Bronchial epithelial cell (primary cell): ENCODE data around the gene GNAS. TPM values are rescaled to one million over a fixed set of nuclear protein-coding genes. Genes with fewer than 3 reads are reported as not detected.
A peak's percentile ranks its signal among the peaks of the same experiment; 100 is the strongest.

Experiments
- DNase-seq: peaks from one replicate; pipeline ENCODE4 v3.0.0-alpha.2; 2010; ENCODE audit warnings: low read depth
- FAIRE-seq: peaks from 2 replicates; lab custom pipeline; 2011; peaks lifted over from hg19 to GRCh38; lab: Jason Lieb, UNC
- H3K27me3 ChIP-seq: 2 replicates; pipeline ENCODE4 v1.5.1; 2011; ENCODE audit warnings: low read length; ENCODE audit not compliant: control insufficient read depth, insufficient read depth
- H3K36me3 ChIP-seq: 2 replicates; pipeline ENCODE4 v1.5.1; 2011; ENCODE audit warnings: low read length; ENCODE audit not compliant: control insufficient read depth, insufficient read depth
- H3K4me3 ChIP-seq: 2 replicates; pipeline ENCODE4 v1.5.1; 2011; ENCODE audit warnings: mild to moderate bottlenecking, low read depth, low read length, control low read depth
- total RNA-seq: library from RNA; depleted of rRNA; stranded (reverse); fragments of >200 nt; gene quantifications from 2 replicates; pipeline ENCODE4 v1.2.1, GENCODE V29; 2014
- TF ChIP-seq, protein P1 (sequence below): IDR thresholded peaks from 2 replicates; pipeline ENCODE4 v1.5.1; 2011; ENCODE audit warnings: mild to moderate bottlenecking, moderate library complexity, low read length, control low read depth, inconsistent platforms; ENCODE audit not compliant: insufficient read depth, severe bottlenecking

The GNAS gene
- total RNA-seq, 1 donor from 2014 or later: 279 TPM

DNA sequence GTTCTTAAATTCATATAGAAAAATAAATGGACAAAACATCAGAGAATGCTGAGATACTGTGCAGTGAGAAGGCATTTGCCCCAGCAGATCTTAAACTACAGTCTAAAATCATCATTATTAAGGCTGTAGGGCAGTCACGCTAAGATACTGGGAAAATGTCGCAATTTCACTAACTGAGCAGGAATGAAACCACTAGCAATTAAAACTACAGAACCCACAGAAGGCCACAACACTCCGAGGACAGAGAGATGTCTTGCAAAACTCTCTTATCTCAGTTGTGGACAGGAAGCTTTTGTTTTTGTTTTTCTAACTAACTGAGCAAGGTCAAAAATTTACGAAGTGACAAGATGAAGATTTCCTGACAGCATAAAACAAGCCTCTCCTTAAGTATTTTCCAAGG, 20.1 kb upstream of the GNAS start:
- FAIRE-seq: no peak
- TF ChIP-seq, protein P1, sequence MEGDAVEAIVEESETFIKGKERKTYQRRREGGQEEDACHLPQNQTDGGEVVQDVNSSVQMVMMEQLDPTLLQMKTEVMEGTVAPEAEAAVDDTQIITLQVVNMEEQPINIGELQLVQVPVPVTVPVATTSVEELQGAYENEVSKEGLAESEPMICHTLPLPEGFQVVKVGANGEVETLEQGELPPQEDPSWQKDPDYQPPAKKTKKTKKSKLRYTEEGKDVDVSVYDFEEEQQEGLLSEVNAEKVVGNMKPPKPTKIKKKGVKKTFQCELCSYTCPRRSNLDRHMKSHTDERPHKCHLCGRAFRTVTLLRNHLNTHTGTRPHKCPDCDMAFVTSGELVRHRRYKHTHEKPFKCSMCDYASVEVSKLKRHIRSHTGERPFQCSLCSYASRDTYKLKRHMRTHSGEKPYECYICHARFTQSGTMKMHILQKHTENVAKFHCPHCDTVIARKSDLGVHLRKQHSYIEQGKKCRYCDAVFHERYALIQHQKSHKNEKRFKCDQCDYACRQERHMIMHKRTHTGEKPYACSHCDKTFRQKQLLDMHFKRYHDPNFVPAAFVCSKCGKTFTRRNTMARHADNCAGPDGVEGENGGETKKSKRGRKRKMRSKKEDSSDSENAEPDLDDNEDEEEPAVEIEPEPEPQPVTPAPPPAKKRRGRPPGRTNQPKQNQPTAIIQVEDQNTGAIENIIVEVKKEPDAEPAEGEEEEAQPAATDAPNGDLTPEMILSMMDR: no peak

DNA sequence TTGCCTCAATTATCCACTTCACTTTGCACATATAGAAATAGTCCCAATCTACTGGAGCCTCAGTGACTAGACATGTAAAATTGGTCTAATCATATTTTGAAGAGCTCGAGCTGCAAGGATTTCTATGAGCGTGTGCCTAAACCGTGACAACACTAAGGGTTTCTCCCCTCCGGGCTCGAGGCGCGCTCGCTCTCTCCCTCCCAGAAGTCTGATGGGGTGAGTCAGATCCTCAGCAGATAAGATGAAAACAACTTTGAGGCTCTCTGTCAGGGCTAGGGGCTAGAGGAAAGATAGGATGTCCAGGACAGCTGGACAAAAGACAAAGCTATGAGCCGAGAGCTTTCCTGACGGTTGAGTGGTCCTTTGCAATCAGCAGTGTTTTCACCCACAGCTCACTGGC, 18.6 kb upstream of the GNAS start:
- FAIRE-seq (no peak), DNase-seq (no peak)
- no peaks in the 10 kb centered on the region for H3K27me3 ChIP-seq
- TF ChIP-seq, protein P1: no peak
- no peak overlapping the region for H3K4me3 ChIP-seq
- no peaks in the 10 kb centered on the region for H3K36me3 ChIP-seq

More for the DNA sequence above, 20.1 kb upstream of the GNAS start:
- H3K27me3 ChIP-seq: no peaks in the 10 kb centered on the region
- DNase-seq: no peak
- no peak overlapping the region for H3K4me3 ChIP-seq
- H3K36me3 ChIP-seq: no peaks in the 10 kb centered on the region

GRCh38 chr20:58835231-58835630, 17.3 kb upstream of the GNAS start:
- TF ChIP-seq, protein P1: no peak
- no peaks in the 10 kb centered on the region for H3K36me3 ChIP-seq
- no peak for FAIRE-seq
- no peak for DNase-seq
- H3K27me3 ChIP-seq: no peaks in the 10 kb centered on the region
- H3K4me3 ChIP-seq: no peak overlapping the region

- Histone ChIP-seq H3K27me3 (no peaks in the 10 kb centered on the region), H3K4me3 (no peak overlapping the region), H3K36me3 (no peaks in the 10 kb centered on the region)
- FAIRE-seq (no peak), DNase-seq (no peak)
- TF ChIP-seq, protein P1: no peak
These were observed 15.8 kb upstream of the GNAS start for GRCh38 chr20:58836616-58837204.

DNA sequence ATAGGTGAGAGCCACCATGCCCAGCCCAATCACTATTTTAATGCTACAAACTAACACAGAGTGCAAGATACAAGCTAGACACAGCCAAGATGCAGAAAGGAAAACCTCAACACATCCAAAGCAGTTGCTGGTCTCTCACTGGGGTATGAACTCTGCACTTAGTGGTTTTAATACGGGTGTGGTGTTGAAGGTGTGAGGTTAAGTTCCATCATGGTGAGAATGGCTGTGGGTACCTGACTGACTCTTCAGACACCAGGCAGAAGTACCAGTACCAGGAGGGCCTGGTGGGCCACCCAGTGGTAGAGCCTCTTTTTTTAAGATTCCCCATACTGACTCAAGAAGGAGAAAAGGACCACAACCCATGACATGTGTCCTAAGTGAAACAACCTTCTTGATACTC, 14.8 kb upstream of the GNAS start:
- Histone ChIP-seq H3K27me3 (no peaks in the 10 kb centered on the region), H3K4me3 (no peak overlapping the region), H3K36me3 (no peaks in the 10 kb centered on the region)
- TF ChIP-seq, protein P1: no peak
- no peak for FAIRE-seq
- no peak for DNase-seq

DNA sequence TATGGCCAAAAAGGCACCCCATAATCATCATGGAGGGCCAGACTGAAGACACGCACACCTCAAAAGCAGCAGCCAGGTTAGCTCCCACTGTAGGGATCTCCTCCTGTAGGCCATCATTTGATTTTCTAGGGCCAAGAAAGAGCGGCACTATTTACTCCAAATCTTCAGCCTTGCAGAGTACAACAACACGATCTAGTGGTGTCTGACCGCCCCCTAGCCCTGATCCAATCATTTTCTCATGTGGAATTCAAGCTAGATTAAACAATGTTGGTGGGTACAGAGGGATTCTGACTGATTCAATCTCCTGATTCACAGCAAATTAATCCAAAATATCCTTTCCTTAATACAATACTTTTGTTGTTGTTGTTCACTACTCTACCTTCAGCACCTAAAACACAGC, 14.3 kb upstream of the GNAS start:
- FAIRE-seq (peak; percentile 40), DNase-seq (no peak)

More for the DNA sequence above, 14.3 kb upstream of the GNAS start:
- H3K4me3 ChIP-seq: no peak overlapping the region
- no peaks in the 10 kb centered on the region for H3K36me3 ChIP-seq
- TF ChIP-seq, protein P1: no peak
- no peaks in the 10 kb centered on the region for H3K27me3 ChIP-seq
